Endothelial cell (in vitro differentiated cells): ENCODE measurements around the gene TSPAN31. TPM values are rescaled to one million over a fixed set of nuclear protein-coding genes. Genes with fewer than 3 reads are reported as not detected.

Experiments
- DNase-seq: peaks from one replicate; pipeline ENCODE4 v3.0.0; 2021; ENCODE audit warnings: low spot score
- H3K27ac Mint-ChIP-seq: one replicate; pipeline ENCODE4 v1.8.0; 2021; ENCODE audit warnings: mixed read lengths, inconsistent platforms; ENCODE audit not compliant: unreplicated experiment
- H3K27me3 Mint-ChIP-seq: one replicate; pipeline ENCODE4 v1.8.0; 2021; ENCODE audit warnings: mild to moderate bottlenecking, moderate library complexity, mixed read lengths, inconsistent platforms; ENCODE audit not compliant: unreplicated experiment
- H3K36me3 Mint-ChIP-seq: one replicate; pipeline ENCODE4 v1.8.0; 2021; ENCODE audit warnings: mild to moderate bottlenecking, low read depth, mixed read lengths, inconsistent platforms; ENCODE audit not compliant: unreplicated experiment
- H3K4me1 Mint-ChIP-seq: one replicate; pipeline ENCODE4 v1.8.0; 2021; ENCODE audit warnings: mild to moderate bottlenecking, mixed read lengths, inconsistent platforms; ENCODE audit not compliant: unreplicated experiment
- H3K4me3 Mint-ChIP-seq: one replicate; pipeline ENCODE4 v1.8.0; 2021; ENCODE audit warnings: mild to moderate bottlenecking, mixed read lengths, inconsistent platforms; ENCODE audit not compliant: unreplicated experiment
- H3K9me3 Mint-ChIP-seq: one replicate; pipeline ENCODE4 v1.8.0; 2021; ENCODE audit warnings: mixed read lengths, inconsistent platforms; ENCODE audit not compliant: unreplicated experiment
- total RNA-seq: library from RNA; stranded (reverse); fragmentation: NEBNext Ultra II Directional; extraction: Animal tissue kit (Norgen Biotek cat#: 25700); gene quantifications from one replicate; pipeline ENCODE4 v1.2.1, GENCODE V29; 2021; ENCODE audit not compliant: unreplicated experiment
- TF ChIP-seq, protein P1 (sequence below): fragments of 200-600 bp; sonication (generic); IDR thresholded peaks from one replicate; pipeline ENCODE4 v1.5.0; 2021; ENCODE audit warnings: antibody characterized with exemption; ENCODE audit not compliant: unreplicated experiment

Gene TSPAN31
- total RNA-seq, 1 donor from 2014 or later, result 21.8 TPM

GRCh38 chr12:57753756-57754337 lies 9.0 kb downstream of the TSPAN31 start:
- H3K27me3 Mint-ChIP-seq, result peaks cover 35% of the 10 kb centered on the region
- peak overlapping the region; percentile 96 for H3K4me3 Mint-ChIP-seq
- H3K4me1 Mint-ChIP-seq, result peaks cover 39% of the 10 kb centered on the region

GRCh38 chr12:57754411-57755193 lies 9.8 kb downstream of the TSPAN31 start, which contains the start of gene MARCHF9:
MARCHF9 (plus strand) TSS chr12:57755103; CDS start chr12:57755529, 426 bp downstream.
- H3K36me3 Mint-ChIP-seq, result peaks cover 35% of the 10 kb centered on the region
- no peak for DNase-seq
- peaks cover 35% of the 10 kb centered on the region for H3K27me3 Mint-ChIP-seq
- peak within 1 kb of the TSS; percentile 88 for H3K27ac Mint-ChIP-seq
- no peaks in the 10 kb centered on the region for H3K9me3 Mint-ChIP-seq
- TF ChIP-seq, protein P1, sequence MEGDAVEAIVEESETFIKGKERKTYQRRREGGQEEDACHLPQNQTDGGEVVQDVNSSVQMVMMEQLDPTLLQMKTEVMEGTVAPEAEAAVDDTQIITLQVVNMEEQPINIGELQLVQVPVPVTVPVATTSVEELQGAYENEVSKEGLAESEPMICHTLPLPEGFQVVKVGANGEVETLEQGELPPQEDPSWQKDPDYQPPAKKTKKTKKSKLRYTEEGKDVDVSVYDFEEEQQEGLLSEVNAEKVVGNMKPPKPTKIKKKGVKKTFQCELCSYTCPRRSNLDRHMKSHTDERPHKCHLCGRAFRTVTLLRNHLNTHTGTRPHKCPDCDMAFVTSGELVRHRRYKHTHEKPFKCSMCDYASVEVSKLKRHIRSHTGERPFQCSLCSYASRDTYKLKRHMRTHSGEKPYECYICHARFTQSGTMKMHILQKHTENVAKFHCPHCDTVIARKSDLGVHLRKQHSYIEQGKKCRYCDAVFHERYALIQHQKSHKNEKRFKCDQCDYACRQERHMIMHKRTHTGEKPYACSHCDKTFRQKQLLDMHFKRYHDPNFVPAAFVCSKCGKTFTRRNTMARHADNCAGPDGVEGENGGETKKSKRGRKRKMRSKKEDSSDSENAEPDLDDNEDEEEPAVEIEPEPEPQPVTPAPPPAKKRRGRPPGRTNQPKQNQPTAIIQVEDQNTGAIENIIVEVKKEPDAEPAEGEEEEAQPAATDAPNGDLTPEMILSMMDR, result no peak
- peak within 1 kb of the TSS; percentile 96 for H3K4me3 Mint-ChIP-seq
- peaks cover 39% of the 10 kb centered on the region for H3K4me1 Mint-ChIP-seq

More at GRCh38 chr12:57753756-57754337, 9.0 kb downstream of the TSPAN31 start:
- H3K36me3 Mint-ChIP-seq, result peaks cover 40% of the 10 kb centered on the region
- TF ChIP-seq, protein P1, result no peak
- peak overlapping the region; percentile 88 for H3K27ac Mint-ChIP-seq
- no peak for DNase-seq
- no peaks in the 10 kb centered on the region for H3K9me3 Mint-ChIP-seq

DNA sequence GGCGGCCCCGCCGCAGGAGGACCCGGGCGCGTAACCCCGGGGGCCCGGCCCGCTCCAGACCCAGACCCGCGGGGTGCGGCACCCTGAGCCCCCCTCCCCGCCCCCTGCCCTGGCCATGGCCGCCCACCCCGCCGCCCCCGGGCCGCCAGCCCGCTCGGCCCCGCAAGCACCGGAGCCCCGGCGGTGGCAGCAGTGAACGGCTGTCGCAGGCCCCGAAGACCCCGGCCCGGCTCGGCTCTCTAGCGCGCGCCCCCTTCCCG lies 10.3 kb downstream of the TSPAN31 start:
- H3K27me3 Mint-ChIP-seq, result peaks cover 35% of the 10 kb centered on the region
- peaks cover 39% of the 10 kb centered on the region for H3K4me1 Mint-ChIP-seq
- H3K4me3 Mint-ChIP-seq, result no peak overlapping the region
- no peaks in the 10 kb centered on the region for H3K9me3 Mint-ChIP-seq
- H3K36me3 Mint-ChIP-seq, result peaks cover 34% of the 10 kb centered on the region
- DNase-seq, result no peak
- H3K27ac Mint-ChIP-seq, result no peak overlapping the region
- TF ChIP-seq, protein P1, result no peak

DNA sequence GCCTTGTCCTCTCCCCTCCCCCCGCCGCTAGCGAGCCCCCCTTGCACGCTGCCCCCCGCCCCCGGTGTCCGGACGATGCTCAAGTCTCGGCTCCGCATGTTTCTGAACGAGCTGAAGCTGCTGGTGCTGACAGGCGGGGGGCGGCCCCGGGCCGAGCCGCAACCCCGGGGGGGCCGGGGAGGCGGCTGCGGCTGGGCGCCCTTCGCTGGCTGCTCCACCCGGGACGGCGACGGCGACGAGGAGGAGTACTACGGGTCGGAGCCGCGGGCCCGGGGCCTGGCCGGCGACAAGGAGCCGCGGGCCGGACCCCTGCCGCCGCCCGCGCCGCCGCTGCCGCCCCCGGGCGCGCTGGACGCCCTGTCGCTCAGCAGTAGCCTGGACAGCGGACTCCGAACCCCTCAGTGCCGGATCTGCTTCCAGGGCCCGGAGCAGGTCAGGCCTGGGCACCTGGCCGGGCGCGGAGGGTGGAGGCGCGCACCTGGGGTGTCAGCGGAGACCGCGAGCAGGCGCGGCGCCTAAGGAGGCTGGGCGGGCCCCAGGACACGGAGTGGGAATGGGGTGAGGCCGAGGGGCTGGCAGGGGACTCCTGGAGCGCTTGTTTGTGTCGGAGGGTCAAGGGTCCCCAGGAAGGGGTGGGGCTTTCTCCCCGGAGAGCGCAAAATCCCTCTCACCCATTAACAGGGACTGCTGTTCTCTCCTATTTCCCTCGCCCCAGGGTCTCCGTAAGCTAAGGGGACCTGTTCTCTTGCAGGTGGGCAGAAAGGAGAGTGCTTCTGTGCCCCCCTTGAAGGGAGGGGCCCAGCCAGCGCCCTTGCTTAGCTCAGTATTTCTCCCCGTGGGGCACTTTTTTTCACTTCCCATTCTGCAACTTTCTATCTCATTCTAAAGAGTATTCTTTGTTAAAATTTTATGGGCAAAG lies 10.9 kb downstream of the TSPAN31 start:
- Mint-ChIP-seq H3K27me3 (peaks cover 35% of the 10 kb centered on the region), H3K4me1 (peaks cover 34% of the 10 kb centered on the region), H3K9me3 (no peaks in the 10 kb centered on the region), H3K27ac (no peak overlapping the region), H3K4me3 (peak overlapping the region; percentile 81), H3K36me3 (peaks cover 28% of the 10 kb centered on the region)
- TF ChIP-seq, protein P1, result no peak
- no peak for DNase-seq
